ENCODE measurements around the gene DOCK2.

Gene DOCK2

DNA sequence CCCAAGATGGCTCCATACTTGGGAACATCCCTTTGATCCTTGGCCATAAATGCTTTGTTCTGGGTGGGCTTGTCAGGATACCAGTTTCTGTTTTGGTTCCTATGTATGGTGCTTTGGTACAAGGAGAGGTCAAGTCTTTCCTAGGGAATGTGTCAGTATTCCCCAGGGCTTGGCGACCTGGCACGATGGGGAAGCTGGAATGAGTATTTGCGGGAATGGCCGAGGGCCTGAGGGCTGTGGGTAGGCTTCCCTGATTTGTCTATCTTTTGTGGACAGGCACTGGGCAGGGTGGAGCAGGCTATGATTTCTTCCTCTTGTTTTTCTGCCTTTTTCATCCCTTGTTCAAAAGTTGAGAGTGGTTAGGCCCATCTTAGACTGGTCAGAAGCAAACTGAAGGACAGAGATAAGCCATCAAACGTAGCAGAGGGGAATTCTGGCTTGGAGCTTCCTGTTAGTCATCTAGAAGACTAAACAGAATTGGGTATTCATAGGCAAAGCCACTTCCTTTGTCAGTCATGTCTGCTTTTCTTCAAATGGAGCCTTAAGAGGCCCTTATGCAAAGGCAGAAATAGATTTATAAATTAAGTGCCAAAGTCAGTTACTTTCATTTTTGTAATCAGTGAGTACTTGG, 13.7 kb downstream of the DOCK2 start (continued):
- no peak for TF ChIP-seq ZNF292 (tag by site-specific recombination; IDR thresholded peaks at IDR 0.05; ENCODE audit: borderline replicate concordance, low read depth)
- TF ChIP-seq, protein P1, sequence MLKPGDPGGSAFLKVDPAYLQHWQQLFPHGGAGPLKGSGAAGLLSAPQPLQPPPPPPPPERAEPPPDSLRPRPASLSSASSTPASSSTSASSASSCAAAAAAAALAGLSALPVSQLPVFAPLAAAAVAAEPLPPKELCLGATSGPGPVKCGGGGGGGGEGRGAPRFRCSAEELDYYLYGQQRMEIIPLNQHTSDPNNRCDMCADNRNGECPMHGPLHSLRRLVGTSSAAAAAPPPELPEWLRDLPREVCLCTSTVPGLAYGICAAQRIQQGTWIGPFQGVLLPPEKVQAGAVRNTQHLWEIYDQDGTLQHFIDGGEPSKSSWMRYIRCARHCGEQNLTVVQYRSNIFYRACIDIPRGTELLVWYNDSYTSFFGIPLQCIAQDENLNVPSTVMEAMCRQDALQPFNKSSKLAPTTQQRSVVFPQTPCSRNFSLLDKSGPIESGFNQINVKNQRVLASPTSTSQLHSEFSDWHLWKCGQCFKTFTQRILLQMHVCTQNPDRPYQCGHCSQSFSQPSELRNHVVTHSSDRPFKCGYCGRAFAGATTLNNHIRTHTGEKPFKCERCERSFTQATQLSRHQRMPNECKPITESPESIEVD (tag by site-specific recombination; IDR thresholded peaks at IDR 0.05): no peak

- Histone ChIP-seq H3K36me3 (ENCODE audit: control insufficient read depth in 2 of 2, insufficient read depth in 1 of 2, low read length in 2 of 2) (no peaks in the 10 kb centered on the region), H3K27ac (ENCODE audit: extremely low read depth, low read depth, low read length) (no peak overlapping the region), H3K9me3 (ENCODE audit: control insufficient read depth, insufficient read depth, low read depth, low read length) (no peaks in the 10 kb centered on the region), H3K4me1 (ENCODE audit: control insufficient read depth, insufficient read depth, low read length) (no peaks in the 10 kb centered on the region), H3K4me3 (ENCODE audit: low read depth, low read length) (no peak overlapping the region)
- ChIA-PET CTCF (no interaction called here), POLR2A (no interaction called here)
- no peak for TF ChIP-seq ZSCAN16 (tag by site-specific recombination; IDR thresholded peaks at IDR 0.05)
- no peak for TF ChIP-seq ZNF114 (tag by site-specific recombination; IDR thresholded peaks at IDR 0.05)
- no peak for TF ChIP-seq ZNF202 (tag by site-specific recombination; IDR thresholded peaks at IDR 0.05; ENCODE audit: borderline replicate concordance)
- TF ChIP-seq, protein P2, sequence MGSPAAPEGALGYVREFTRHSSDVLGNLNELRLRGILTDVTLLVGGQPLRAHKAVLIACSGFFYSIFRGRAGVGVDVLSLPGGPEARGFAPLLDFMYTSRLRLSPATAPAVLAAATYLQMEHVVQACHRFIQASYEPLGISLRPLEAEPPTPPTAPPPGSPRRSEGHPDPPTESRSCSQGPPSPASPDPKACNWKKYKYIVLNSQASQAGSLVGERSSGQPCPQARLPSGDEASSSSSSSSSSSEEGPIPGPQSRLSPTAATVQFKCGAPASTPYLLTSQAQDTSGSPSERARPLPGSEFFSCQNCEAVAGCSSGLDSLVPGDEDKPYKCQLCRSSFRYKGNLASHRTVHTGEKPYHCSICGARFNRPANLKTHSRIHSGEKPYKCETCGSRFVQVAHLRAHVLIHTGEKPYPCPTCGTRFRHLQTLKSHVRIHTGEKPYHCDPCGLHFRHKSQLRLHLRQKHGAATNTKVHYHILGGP (tag by site-specific recombination; IDR thresholded peaks at IDR 0.05): no peak
- TF ChIP-seq MEIS1 (CRISPR knock-in tag; IDR thresholded peaks at IDR 0.05; ENCODE audit: borderline replicate concordance): no peak
- no peak for TF ChIP-seq ZNF596 (tag by site-specific recombination; IDR thresholded peaks at IDR 0.05)
- TF ChIP-seq ZSCAN23 (tag by site-specific recombination; IDR thresholded peaks at IDR 0.05): no peak
- no peak for TF ChIP-seq ZFHX2 (tag by site-specific recombination; conservative IDR thresholded peaks at IDR 0.05)
- TF ChIP-seq ZNF112 (tag by site-specific recombination; IDR thresholded peaks at IDR 0.05): no peak
- no peak for TF ChIP-seq ZNF561 (tag by site-specific recombination; IDR thresholded peaks at IDR 0.05; ENCODE audit: borderline replicate concordance)
- TF ChIP-seq, protein P3, sequence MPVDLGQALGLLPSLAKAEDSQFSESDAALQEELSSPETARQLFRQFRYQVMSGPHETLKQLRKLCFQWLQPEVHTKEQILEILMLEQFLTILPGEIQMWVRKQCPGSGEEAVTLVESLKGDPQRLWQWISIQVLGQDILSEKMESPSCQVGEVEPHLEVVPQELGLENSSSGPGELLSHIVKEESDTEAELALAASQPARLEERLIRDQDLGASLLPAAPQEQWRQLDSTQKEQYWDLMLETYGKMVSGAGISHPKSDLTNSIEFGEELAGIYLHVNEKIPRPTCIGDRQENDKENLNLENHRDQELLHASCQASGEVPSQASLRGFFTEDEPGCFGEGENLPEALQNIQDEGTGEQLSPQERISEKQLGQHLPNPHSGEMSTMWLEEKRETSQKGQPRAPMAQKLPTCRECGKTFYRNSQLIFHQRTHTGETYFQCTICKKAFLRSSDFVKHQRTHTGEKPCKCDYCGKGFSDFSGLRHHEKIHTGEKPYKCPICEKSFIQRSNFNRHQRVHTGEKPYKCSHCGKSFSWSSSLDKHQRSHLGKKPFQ (tag by site-specific recombination; IDR thresholded peaks at IDR 0.05): no peak
- no peak for TF ChIP-seq ZNF654 (tag by site-specific recombination; IDR thresholded peaks at IDR 0.05; ENCODE audit: low read depth)
- TF ChIP-seq SP2 (tag by site-specific recombination; IDR thresholded peaks at IDR 0.05): no peak
- TF ChIP-seq ZNF571 (tag by site-specific recombination; IDR thresholded peaks at IDR 0.05): no peak
- TF ChIP-seq ZNF138 (tag by site-specific recombination; IDR thresholded peaks at IDR 0.05; ENCODE audit: borderline replicate concordance): no peak
- TF ChIP-seq, protein P4, sequence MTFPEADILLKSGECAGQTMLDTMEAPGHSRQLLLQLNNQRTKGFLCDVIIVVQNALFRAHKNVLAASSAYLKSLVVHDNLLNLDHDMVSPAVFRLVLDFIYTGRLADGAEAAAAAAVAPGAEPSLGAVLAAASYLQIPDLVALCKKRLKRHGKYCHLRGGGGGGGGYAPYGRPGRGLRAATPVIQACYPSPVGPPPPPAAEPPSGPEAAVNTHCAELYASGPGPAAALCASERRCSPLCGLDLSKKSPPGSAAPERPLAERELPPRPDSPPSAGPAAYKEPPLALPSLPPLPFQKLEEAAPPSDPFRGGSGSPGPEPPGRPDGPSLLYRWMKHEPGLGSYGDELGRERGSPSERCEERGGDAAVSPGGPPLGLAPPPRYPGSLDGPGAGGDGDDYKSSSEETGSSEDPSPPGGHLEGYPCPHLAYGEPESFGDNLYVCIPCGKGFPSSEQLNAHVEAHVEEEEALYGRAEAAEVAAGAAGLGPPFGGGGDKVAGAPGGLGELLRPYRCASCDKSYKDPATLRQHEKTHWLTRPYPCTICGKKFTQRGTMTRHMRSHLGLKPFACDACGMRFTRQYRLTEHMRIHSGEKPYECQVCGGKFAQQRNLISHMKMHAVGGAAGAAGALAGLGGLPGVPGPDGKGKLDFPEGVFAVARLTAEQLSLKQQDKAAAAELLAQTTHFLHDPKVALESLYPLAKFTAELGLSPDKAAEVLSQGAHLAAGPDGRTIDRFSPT (tag by site-specific recombination; IDR thresholded peaks at IDR 0.05): no peak
- TF ChIP-seq ZNF791 (tag by site-specific recombination; IDR thresholded peaks at IDR 0.05): no peak
- no peak for TF ChIP-seq ZSCAN30 (tag by site-specific recombination; IDR thresholded peaks at IDR 0.05)
- no peak for TF ChIP-seq ZNF624 (tag by site-specific recombination; IDR thresholded peaks at IDR 0.05)
- no peak for TF ChIP-seq ZNF510 (tag by site-specific recombination; IDR thresholded peaks at IDR 0.05; ENCODE audit: insufficient replicate concordance)
Measured at GRCh38 chr5:169651526-169651925, 14.5 kb downstream of the DOCK2 start.

Data from HEK293 (cell line).